HL-60/S4 treated with retinoic acid at 250 ng/mL for 4 days and 3 days (cell line): ENCODE results near the gene CDH13.

Source experiments
- in situ Hi-C: fragments of 300-500 bp; cut with MboI; formaldehyde crosslinking; loops from 2 replicates; pipeline ENCODE4 v1.7.0; 2022; ENCODE audit warnings: low sequenced_read_pairs

CDH13 gene

GRCh38 chr16:83455716-83456115 lies 828.9 kb downstream of the CDH13 start:
- in situ Hi-C loops = no loop called here

- in situ Hi-C loops = no loop called here
Observed at GRCh38 chr16:83456934-83457333, 830.2 kb downstream of the CDH13 start.

GRCh38 chr16:83458612-83459011 lies 831.8 kb downstream of the CDH13 start:
- in situ Hi-C loops = no loop called here

- in situ Hi-C loops = no loop called here
Observed at GRCh38 chr16:83464991-83465390, 838.2 kb downstream of the CDH13 start.

GRCh38 chr16:83470416-83470815 lies 843.6 kb downstream of the CDH13 start:
- in situ Hi-C loops = no loop called here

GRCh38 chr16:83472776-83473501 lies 846.2 kb downstream of the CDH13 start:
- in situ Hi-C loops = no loop called here

- in situ Hi-C loops = no loop called here
Observed at GRCh38 chr16:83473926-83474650, 847.3 kb downstream of the CDH13 start.

- in situ Hi-C loops = no loop called here
Observed at GRCh38 chr16:83475108-83475507, 848.3 kb downstream of the CDH13 start.

- in situ Hi-C loops = no loop called here
Observed at GRCh38 chr16:83481589-83481988, 854.8 kb downstream of the CDH13 start.

- in situ Hi-C loops = no loop called here
Observed at GRCh38 chr16:83482545-83483162, 855.9 kb downstream of the CDH13 start.

GRCh38 chr16:83490073-83490472 lies 863.3 kb downstream of the CDH13 start:
- in situ Hi-C loops = no loop called here

GRCh38 chr16:83494459-83494858 lies 867.7 kb downstream of the CDH13 start:
- in situ Hi-C loops = no loop called here

- in situ Hi-C loops = no loop called here
Observed at GRCh38 chr16:83501481-83501880, 874.7 kb downstream of the CDH13 start.

- in situ Hi-C loops = no loop called here
Observed at GRCh38 chr16:83508295-83508694, 881.5 kb downstream of the CDH13 start.

GRCh38 chr16:83509316-83509715 lies 882.5 kb downstream of the CDH13 start:
- in situ Hi-C loops = no loop called here

GRCh38 chr16:83510906-83511305 lies 884.1 kb downstream of the CDH13 start:
- in situ Hi-C loops = no loop called here

GRCh38 chr16:83513008-83513755 lies 886.4 kb downstream of the CDH13 start:
- in situ Hi-C loops = no loop called here

- in situ Hi-C loops = no loop called here
Observed at GRCh38 chr16:83515395-83515794, 888.6 kb downstream of the CDH13 start.

GRCh38 chr16:83516931-83517330 lies 890.2 kb downstream of the CDH13 start:
- in situ Hi-C loops = no loop called here

GRCh38 chr16:83517398-83517797 lies 890.6 kb downstream of the CDH13 start:
- in situ Hi-C loops = no loop called here

GRCh38 chr16:83520596-83520995 lies 893.8 kb downstream of the CDH13 start:
- in situ Hi-C loops = no loop called here
